ENCODE measurements around the gene KLHL29.

DNA sequence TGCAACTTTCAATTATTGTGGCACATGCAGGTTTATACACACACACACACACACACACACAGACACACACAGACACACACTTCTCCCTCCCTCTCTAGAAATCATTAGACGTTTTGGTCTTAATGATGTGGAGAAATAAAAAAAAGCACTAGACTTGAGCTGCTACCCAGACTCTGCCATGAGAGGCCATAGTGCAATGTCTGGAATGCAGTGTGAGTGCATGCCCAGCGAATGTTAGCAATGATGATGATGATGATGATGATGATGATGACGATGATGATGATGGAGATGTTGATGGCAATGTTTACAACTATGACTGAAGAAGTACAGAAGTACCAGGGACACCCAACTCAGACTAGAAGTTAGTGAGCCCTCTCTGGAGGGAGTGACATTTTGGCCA is 23.8 kb upstream of the KLHL29 start:
- no peak for TF ChIP-seq CTCF (conservative IDR thresholded peaks at IDR 0.05; ENCODE audit: low read depth, low read length)
- no peak for TF ChIP-seq EZH2 (IDR thresholded peaks at IDR 0.05; ENCODE audit: borderline replicate concordance, low read depth, low read length, poor library complexity, severe bottlenecking)
